ENCODE data around the gene ODF2. TPM values are rescaled to one million over a fixed set of nuclear protein-coding genes. Genes with fewer than 3 reads are reported as not detected.

Gene ODF2
- total RNA-seq, 1 experiment from 2014 or later = 31.2 TPM

DNA sequence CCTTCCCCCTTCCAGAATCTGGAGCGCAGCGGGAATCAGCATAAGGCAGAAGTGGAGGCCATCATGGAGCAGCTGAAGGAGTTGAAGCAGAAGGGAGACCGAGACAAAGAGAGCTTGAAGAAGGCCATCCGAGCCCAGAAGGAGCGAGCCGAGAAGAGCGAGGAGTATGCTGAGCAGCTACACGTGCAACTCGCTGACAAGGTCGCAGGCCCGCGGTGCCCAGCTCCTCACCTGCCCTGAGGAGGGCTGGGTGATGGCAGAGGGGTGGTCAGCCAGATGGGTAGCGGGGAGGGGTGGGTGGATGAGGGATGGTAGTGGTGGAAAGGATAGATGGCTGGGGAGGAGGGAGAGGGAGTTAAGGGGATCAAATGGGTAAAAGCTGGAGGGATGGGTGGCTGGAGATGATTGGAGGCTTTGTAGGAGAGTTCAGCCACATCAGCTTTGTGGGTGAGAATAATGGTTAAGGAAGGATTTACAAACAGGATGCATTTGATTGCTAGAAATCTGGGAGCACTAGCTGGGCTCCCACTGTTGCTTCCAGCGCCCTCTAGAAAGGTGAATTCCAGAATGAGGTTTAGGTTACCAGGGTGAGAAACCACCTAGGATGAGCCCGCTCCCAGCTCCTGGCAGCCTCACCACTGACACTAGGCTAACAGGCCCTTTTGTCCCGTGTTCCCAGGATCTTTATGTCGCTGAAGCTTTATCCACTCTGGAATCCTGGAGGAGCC, 29.0 kb downstream of the ODF2 start:
- BruUV-seq (replicated peaks) = no TSS peak
- H4K20me1 ChIP-seq (ENCODE audit: low read length) = no peaks in the 10 kb centered on the region
- DNase-seq (no peak), ATAC-seq (no peak)
- H3K4me1 ChIP-seq (ENCODE audit: insufficient read depth, low read length) = no peaks in the 10 kb centered on the region
- H3K4me3 ChIP-seq (ENCODE audit: low read length) = no peak overlapping the region
- ChIA-PET POLR2A (ENCODE audit: unreplicated experiment) (no interaction called here), CTCF (no interaction called here)
- no peaks in the 10 kb centered on the region for H3K9me2 ChIP-seq (replicated peaks; ENCODE audit: low read length)
- no peak overlapping the region for H3K4me2 ChIP-seq (ENCODE audit: low read length)
- peaks cover 3% of the 10 kb centered on the region for H3K36me3 ChIP-seq (ENCODE audit: low read depth, low read length)
- no peak overlapping the region for H2AFZ ChIP-seq (ENCODE audit: low read length)
- H3K27ac ChIP-seq (ENCODE audit: low read length) = no peak overlapping the region
- no peak overlapping the region for H3K9ac ChIP-seq (ENCODE audit: low read length)
- no peaks in the 10 kb centered on the region for H3K9me3 ChIP-seq (ENCODE audit: low read length)
- H3F3A ChIP-seq (ENCODE audit: low read length, unreplicated experiment) = no peaks in the 10 kb centered on the region
- intact Hi-C loops (cut with micrococcal nuclease) = no loop called here
- H3K27me3 ChIP-seq (ENCODE audit: low read length) = no peaks in the 10 kb centered on the region
- no peaks in the 10 kb centered on the region for H3K79me2 ChIP-seq (ENCODE audit: low read length)
- TF ChIP-seq, protein P1, sequence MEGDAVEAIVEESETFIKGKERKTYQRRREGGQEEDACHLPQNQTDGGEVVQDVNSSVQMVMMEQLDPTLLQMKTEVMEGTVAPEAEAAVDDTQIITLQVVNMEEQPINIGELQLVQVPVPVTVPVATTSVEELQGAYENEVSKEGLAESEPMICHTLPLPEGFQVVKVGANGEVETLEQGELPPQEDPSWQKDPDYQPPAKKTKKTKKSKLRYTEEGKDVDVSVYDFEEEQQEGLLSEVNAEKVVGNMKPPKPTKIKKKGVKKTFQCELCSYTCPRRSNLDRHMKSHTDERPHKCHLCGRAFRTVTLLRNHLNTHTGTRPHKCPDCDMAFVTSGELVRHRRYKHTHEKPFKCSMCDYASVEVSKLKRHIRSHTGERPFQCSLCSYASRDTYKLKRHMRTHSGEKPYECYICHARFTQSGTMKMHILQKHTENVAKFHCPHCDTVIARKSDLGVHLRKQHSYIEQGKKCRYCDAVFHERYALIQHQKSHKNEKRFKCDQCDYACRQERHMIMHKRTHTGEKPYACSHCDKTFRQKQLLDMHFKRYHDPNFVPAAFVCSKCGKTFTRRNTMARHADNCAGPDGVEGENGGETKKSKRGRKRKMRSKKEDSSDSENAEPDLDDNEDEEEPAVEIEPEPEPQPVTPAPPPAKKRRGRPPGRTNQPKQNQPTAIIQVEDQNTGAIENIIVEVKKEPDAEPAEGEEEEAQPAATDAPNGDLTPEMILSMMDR (conservative IDR thresholded peaks at IDR 0.05; ENCODE audit: low read depth, low read length) = no peak
- TF ChIP-seq EZH2phosphoT487 (IDR thresholded peaks at IDR 0.05; ENCODE audit: borderline replicate concordance, low read length) = no peak
- no peak for TF ChIP-seq EZH2 (IDR thresholded peaks at IDR 0.05; ENCODE audit: low read length, unreplicated experiment)

DNA sequence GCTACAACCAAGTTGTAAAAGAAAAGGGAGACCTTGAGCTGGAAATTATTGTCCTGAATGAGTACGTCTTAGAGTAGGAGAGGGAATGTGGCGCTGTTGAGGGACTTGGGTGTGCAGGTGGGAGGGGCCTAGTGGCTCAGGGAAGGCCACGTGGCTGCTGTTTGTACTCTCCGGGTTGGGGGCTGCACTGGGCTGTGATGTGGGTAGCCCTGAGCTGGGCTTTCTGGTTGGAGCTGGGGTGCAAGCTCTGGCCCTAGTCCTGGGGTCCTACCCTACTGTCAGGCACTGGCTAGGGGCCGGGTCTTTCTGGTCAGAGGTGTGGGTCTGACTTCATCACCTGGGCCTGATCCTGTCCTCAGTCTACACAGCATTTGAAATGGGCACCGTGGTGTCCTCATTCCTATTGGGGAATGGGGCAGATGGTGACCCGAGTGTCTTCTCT, 29.6 kb downstream of the ODF2 start:
- Histone ChIP-seq H3K27me3 (ENCODE audit: low read length) (no peaks in the 10 kb centered on the region), H3K4me2 (ENCODE audit: low read length) (no peak overlapping the region), H3K4me3 (ENCODE audit: low read length) (no peak overlapping the region), H4K20me1 (ENCODE audit: low read length) (no peaks in the 10 kb centered on the region), H3K9me3 (ENCODE audit: low read length) (no peaks in the 10 kb centered on the region), H2AFZ (ENCODE audit: low read length) (no peak overlapping the region), H3F3A (ENCODE audit: low read length, unreplicated experiment) (no peaks in the 10 kb centered on the region), H3K9me2 (replicated peaks; ENCODE audit: low read length) (no peaks in the 10 kb centered on the region), H3K36me3 (ENCODE audit: low read depth, low read length) (peaks cover 3% of the 10 kb centered on the region), H3K9ac (ENCODE audit: low read length) (no peak overlapping the region), H3K79me2 (ENCODE audit: low read length) (no peaks in the 10 kb centered on the region), H3K27ac (ENCODE audit: low read length) (no peak overlapping the region), H3K4me1 (ENCODE audit: insufficient read depth, low read length) (no peaks in the 10 kb centered on the region)
- ATAC-seq (no peak), DNase-seq (no peak)
- intact Hi-C loops (cut with micrococcal nuclease) = no loop called here
- no TSS peak for BruUV-seq (replicated peaks)
- no peak for TF ChIP-seq EZH2 (IDR thresholded peaks at IDR 0.05; ENCODE audit: low read length, unreplicated experiment)
- TF ChIP-seq EZH2phosphoT487 (IDR thresholded peaks at IDR 0.05; ENCODE audit: borderline replicate concordance, low read length) = no peak
- CTCF ChIA-PET = no interaction called here
- POLR2A ChIA-PET (ENCODE audit: unreplicated experiment) = no interaction called here

DNA sequence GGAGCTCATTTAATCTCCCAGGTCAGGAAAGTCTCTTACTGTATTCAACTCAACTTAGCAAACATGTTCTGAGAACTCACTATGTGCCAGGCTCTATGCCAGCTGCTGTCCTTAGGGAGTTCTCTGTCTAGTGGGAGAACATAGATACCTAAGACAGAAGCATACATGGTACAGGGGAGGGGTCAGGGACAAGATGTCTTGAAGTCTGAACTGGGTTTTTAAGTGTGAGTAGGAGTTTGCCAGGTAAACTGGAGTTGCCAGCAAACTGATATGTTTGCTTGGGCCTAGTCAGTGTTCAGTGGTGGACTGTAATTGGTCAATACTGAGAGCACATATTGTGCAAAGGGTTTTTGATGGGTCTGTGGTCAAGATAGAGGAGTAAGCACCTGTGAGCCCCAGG, 30.4 kb downstream of the ODF2 start:
- no peak overlapping the region for H3K9ac ChIP-seq (ENCODE audit: low read length)
- no peaks in the 10 kb centered on the region for H3K79me2 ChIP-seq (ENCODE audit: low read length)
- H3K27ac ChIP-seq (ENCODE audit: low read length) = no peak overlapping the region
- H3K27me3 ChIP-seq (ENCODE audit: low read length) = no peaks in the 10 kb centered on the region
- no peak for ATAC-seq
- no peaks in the 10 kb centered on the region for H3K9me3 ChIP-seq (ENCODE audit: low read length)
- intact Hi-C loops (cut with micrococcal nuclease) = no loop called here
- H3K4me2 ChIP-seq (ENCODE audit: low read length) = no peak overlapping the region
- H3K36me3 ChIP-seq (ENCODE audit: low read depth, low read length) = no peaks in the 10 kb centered on the region
- no peaks in the 10 kb centered on the region for H3K9me2 ChIP-seq (replicated peaks; ENCODE audit: low read length)
- no peaks in the 10 kb centered on the region for H3F3A ChIP-seq (ENCODE audit: low read length, unreplicated experiment)
- no peaks in the 10 kb centered on the region for H3K4me1 ChIP-seq (ENCODE audit: insufficient read depth, low read length)
- CTCF ChIA-PET = no interaction called here
- POLR2A ChIA-PET (ENCODE audit: unreplicated experiment) = no interaction called here
- TF ChIP-seq, protein P1 (conservative IDR thresholded peaks at IDR 0.05; ENCODE audit: low read depth, low read length) = no peak
- no peak for TF ChIP-seq EZH2 (IDR thresholded peaks at IDR 0.05; ENCODE audit: low read length, unreplicated experiment)
- no peak for TF ChIP-seq EZH2phosphoT487 (IDR thresholded peaks at IDR 0.05; ENCODE audit: borderline replicate concordance, low read length)
- no peaks in the 10 kb centered on the region for H4K20me1 ChIP-seq (ENCODE audit: low read length)
- no peak overlapping the region for H2AFZ ChIP-seq (ENCODE audit: low read length)
- BruUV-seq (replicated peaks) = no TSS peak
- no peak overlapping the region for H3K4me3 ChIP-seq (ENCODE audit: low read length)
- DNase-seq = no peak

Data from PC-3 (cell line).